AG20443 (cell line): ENCODE results near the gene BACE1-AS.
"Not testable (repeated sequence)": the region's sequence is repeated elsewhere in the genome, so short reads cannot be mapped to it uniquely, and the experiment has no call there.

ENCODE experiments used
- DNase-seq: peaks from one replicate; pipeline ENCODE4 v3.0.0; 2012; ENCODE audit warnings: low spot score, mixed read lengths

BACE1-AS gene

GRCh38 chr11:117327255-117327566 lies 36.1 kb downstream of the BACE1-AS start:
- DNase-seq: not testable (repeated sequence)

GRCh38 chr11:117327567-117328374 lies 36.6 kb downstream of the BACE1-AS start, which contains the start of gene CEP164:
Gene CEP164 (plus strand): TSS chr11:117327854. CDS start chr11:117338587, 10,733 bp downstream.
- DNase-seq: peak; percentile 98

- DNase-seq: peak; percentile 61
Measured at GRCh38 chr11:117328375-117329010, 37.3 kb downstream of the BACE1-AS start.

- DNase-seq: no peak
Measured at GRCh38 chr11:117332843-117333242, 41.7 kb downstream of the BACE1-AS start.

- DNase-seq: no peak
Measured at GRCh38 chr11:117333917-117334316, 42.8 kb downstream of the BACE1-AS start.

GRCh38 chr11:117334896-117335295 lies 43.8 kb downstream of the BACE1-AS start:
- DNase-seq: no peak

GRCh38 chr11:117335399-117335798 lies 44.3 kb downstream of the BACE1-AS start:
- no peak for DNase-seq

- no peak for DNase-seq
Measured at GRCh38 chr11:117337076-117337475, 45.9 kb downstream of the BACE1-AS start.
